NCI-H524 (cell line): ENCODE measurements around the gene CFAP43.

Experiments
- DNase-seq, 2 experiments: peaks; one replicate each; lab custom pipeline; 2025; lab: John Stamatoyannopoulos, UW

Gene CFAP43, protein sequence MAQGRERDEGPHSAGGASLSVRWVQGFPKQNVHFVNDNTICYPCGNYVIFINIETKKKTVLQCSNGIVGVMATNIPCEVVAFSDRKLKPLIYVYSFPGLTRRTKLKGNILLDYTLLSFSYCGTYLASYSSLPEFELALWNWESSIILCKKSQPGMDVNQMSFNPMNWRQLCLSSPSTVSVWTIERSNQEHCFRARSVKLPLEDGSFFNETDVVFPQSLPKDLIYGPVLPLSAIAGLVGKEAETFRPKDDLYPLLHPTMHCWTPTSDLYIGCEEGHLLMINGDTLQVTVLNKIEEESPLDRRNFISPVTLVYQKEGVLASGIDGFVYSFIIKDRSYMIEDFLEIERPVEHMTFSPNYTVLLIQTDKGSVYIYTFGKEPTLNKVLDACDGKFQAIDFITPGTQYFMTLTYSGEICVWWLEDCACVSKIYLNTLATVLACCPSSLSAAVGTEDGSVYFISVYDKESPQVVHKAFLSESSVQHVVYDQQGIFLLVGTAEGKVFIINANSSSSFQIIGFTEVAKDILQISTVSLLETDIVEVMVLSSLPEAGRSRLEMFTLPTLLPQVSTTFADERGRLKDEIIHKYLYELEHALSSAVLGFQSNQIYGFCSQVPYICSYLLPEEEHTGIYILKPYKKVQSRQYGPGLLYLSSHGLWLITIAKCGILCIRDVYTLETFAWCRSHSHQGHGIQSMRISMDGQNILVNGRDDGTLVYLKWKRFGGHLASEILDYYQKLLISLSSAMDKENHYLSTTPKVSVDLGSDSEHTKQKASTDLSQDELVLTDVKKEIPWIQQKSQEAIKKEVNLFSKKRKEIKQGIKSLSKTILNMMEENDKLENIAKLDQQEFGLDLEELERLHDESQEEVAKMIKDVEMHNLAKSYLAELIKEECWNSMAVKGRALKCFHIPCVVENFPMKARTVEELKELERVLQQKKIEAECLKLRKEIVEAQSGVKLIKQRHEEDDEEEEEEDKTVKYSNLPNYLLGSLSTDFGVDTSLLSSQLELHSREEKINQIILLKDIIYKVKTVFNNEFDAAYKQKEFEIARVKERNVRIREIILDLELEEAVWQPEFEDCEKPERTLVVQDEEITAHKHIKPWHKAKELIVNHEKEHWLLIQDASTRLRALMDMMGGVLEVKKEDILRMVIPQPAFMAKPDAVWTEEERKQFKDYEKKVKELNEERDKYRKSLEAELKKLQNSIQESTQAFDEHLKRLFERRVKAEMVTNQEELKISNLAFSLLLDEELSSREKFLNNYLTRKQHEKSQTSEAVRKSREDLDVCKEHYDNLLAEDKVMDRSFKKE (N-terminal part only)

DNA sequence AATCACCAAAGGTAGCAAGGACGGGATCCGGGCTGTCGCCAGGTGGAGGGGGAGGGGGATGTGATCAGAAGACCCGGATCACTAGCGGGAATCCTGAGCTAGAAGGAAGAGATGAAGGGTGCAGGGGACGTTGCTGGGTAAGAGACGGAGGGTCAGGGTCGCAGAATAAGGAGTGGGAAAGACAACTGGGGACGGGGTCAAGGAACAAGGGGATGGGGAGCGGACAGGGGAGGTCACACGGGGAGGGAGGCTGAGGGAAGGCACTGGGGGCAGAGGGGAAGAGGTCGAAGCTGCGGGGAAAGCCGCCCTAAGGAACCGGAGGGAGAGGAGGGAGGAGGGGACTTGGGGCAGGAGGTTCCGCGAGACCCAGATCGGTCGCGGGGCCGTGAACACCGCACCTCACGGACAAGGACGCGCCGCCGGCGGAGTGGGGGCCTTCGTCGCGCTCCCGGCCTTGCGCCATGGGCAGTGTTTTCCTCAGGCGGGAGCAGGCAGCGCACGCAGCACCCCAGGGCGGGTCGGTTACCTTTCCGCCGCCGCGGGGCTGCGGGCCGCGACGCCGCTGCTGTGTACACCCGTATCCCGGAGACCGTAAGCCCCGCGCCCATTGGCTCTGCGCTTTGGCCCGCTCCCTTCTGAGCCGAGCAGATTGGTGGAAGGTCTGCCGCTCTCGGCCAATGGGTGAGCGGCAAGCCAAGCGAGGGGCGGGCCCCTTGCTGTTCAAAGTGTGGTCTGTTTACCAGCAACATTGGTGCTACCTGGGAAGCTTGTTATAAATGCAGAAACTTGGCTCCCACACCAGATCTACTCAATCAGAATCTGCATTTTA is at the start of gene CFAP43:
Gene CFAP43 (minus strand): TSS at position 581 of the 829 bp plus-strand sequence. CDS start 118 bp downstream, at position 463.
- peak in 1 of 2 experiments; percentile 78 for DNase-seq

DNA sequence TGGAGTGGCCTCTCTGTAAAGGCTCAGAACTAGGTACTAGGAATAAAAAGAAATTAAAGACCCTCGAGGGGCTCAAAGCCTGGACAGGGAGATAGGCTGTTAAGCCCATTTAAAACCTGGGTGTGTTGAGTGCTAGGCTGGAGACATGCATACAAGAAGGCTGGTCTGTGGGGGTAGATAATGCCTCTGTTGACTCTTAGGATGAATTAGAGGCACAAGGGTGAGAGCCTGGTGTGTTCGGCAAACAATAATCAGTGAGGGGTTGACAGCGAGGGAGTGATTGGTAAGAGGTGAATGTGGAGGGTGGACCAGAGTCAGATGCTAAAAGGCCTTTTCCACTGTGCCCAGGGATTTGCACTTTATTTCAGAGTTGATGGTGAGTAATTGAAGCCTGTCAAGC is 49.5 kb upstream of the CFAP43 start:
- no peak for DNase-seq

DNA sequence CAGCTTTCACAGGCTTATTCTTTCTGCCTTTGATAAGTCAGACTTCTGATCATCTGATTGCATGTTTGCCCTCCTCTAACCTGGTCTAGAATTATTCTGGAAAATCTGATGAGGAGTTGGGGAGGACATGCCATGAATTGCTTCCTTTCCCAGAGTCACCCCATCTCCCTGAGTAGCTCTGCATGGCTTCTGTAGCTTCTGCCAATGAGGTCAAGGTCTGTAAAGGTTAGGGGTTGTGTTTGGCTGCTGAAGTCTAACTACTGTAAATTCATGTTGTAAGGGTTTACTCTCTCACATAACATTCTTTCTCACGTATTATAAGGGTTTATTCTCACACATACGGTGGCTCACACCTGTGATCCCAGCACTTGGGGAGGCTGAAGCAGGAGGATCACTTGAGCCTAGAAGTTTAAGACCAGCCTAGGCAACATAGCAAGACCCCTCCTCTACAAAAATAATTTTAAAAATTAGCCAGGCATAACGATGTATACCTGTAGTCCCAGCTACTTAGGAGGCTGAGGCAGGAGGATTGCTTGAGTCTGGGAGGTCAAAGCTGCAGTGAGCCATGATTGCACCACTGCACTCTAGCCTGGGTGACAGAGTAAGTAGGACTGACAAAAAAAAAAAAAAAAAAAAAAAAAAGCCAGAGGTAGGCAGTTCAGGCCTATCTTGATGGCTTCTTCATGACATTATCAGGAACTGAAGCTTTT is 47.5 kb upstream of the CFAP43 start:
- DNase-seq = no peak

DNA sequence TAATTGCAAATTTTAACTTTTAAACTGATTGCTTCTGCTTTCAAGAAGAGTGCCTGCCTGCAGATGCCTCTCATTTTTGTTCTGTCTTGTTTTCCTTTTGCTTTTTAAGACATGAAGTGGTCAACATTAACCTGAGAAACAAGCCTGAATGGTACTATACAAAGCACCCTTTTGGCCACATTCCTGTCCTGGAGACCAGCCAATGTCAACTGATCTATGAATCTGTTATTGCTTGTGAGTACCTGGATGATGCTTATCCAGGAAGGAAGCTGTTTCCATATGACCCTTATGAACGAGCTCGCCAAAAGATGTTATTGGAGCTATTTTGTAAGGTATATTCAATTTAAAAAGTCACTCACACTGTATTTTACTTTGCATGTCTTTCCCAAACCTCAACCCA is 45.6 kb upstream of the CFAP43 start:
- DNase-seq = no peak

DNA sequence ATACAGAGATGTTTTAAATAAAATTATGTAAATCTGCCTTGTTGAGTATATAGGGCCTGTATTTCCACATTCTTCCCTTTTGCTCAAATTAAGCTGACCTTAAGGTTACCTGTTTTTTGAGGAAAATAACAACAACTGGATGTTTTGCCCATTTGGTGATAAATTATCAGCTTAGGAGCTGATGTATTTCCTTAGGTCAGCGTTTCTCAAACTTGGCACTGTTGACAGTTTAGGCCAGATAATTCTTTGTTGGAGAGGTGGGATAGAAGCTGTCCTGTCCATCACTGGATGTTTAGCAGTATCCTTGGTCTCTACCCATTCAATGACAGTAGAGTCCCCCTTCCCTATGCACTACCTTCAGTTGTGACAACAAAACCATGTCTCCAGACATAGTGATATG is 44.0 kb upstream of the CFAP43 start:
- no peak for DNase-seq

DNA sequence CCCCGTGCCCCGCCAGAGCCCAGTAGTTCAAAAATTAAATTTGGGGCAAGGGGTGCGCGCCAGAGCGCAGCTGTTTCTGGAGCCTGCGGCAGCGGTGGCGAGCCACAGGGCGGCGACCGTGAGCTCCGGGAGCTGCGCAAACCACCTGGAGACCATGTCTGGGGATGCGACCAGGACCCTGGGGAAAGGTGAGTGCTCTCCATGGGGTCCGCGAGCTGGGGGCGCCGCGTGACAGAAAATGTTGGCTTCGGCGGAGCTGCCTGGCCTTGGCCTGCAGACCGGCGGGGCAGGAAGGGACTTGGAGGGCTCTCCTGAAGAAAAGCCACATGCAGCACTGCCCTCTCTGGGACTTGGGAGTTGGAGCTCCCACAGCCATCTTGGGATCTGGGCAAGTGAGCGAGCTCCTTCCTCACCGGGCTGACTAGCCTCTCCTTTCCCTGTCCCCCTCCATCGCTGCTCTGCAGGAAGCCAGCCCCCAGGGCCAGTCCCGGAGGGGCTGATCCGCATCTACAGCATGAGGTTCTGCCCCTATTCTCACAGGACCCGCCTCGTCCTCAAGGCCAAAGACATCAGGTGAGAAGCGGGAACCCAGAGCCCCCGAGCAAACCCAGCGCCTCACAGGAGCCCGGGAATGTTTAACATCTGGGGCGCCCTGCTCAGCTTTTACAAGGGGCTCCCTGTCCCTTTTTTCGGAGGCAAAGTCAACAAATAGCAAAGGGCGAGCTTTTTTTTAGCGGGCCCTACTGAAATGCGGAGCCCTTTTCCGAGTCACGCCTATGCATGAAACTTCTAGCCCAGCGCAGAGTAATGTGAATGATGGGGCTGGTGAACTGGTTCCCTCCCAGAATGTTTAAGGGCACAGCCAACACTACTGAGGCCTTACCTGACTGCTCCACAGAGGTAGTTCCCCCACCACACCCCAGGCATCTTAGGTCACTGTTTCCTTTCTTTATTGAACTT is 42.9 kb upstream of the CFAP43 start:
- no peak for DNase-seq

DNA sequence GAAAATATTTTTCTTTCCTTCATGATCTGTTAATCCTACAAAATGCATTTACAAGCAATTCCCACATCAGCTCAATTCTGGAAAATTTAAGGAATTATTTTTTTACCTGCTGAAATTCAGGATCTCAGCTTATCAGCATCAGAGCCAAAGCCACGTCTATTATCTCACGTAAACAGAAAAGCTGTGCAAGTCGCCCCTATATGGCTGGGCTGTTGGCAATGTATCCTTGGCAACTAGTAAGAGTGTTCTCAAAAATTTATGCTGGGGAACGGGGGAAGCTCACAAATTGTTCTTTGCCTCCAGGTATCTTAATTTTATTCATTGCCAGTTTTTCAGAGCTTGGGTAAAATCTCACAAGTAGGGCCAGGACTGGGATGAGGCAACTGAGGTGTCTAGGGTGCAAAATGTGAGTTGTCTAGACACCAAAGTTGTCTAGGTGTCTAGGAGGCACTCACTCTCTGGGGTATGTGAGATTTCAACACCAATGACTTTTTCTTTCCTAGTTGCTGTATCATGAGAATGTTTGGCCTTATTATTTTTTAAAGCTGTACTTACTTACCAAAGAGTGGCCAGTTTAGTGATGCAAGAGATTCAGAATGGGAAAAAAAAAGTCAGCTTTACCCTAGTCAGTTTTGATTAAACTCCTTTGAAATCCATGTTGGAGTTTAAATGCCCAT is 41.9 kb upstream of the CFAP43 start:
- DNase-seq = no peak

DNA sequence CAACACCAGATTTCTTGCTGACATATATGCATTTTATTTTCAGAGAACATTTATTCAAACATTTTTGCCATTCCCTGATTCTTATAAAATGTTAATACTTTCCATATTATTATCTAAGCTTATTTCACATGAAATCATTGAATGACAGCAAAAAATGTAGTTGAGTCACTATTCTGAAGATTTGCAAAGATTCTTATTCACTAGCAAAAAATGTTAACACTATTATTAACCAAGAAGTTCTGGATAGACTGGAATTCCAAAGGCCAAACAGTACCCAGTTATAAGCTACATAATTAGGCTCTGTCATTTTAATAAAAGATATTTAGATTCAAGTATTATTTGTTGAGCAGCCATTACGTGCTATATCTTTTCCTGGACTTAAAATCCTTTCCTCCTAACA is 41.1 kb upstream of the CFAP43 start:
- no peak for DNase-seq

DNA sequence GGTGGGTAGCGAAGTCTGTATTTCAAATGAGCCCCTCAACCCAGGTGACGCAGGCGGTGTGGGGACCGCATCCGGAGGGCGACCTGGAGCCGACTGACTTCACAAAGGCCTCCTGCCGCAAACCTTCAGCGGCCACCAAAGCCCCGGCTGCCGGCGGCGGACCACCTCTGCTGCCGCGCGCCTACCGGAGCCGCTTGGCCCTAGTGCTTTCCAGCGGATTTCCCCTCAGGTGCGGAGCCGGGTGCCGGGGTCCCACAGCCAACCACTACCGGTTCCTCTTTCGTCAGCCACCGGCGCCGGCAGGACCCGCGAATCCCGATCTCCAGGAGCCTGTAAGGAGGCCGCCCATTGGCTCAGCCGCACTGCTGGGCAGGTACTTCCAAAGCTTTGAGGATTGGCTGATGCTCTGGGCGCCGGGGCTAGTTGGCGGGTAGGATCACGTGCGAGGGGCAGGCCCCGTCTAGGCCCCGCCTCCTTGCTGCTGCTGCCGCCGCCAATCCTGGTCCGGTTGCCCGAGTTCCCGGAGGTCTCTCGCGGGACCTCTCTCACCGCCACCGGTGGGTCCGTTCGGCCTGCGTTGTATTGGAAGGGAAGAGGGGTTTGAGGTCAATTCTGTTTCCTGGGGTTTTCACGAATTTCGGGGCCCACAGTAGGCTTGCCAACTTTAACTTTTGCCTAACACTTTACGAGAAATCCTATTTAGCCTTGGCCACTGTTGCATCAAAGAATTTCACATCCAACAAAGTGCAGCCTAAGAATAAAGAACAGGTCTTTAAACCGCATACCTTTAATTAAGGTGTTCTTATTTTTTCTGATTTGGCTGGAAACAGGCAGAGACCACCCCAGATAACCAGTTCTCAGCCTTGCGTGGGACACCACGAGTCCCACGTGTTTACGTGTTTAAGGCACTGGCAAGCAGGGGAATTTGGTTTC is 36.8 kb upstream of the CFAP43 start, which contains the start of gene GSTO2:
Gene GSTO2 (plus strand): TSS at position 472 of the 933 bp plus-strand sequence. CDS start 5,732 bp downstream, outside the sequence.
- peak; percentile 83 to 91 for DNase-seq

DNA sequence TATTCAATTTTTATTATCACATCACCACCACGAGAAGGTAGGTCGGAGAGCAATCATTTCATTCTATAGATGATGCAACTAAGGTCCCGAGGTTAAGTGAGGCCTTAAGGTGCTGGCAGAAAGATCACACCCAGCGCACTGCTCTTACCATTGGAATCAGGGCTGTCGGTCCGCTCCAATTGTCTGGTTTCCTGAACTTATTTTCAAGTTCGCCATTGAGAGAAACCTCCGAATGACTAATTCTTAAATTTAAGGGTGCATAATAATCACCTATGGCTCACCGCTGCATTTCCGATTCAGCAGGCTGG is 36.2 kb upstream of the CFAP43 start:
- no peak for DNase-seq

DNA sequence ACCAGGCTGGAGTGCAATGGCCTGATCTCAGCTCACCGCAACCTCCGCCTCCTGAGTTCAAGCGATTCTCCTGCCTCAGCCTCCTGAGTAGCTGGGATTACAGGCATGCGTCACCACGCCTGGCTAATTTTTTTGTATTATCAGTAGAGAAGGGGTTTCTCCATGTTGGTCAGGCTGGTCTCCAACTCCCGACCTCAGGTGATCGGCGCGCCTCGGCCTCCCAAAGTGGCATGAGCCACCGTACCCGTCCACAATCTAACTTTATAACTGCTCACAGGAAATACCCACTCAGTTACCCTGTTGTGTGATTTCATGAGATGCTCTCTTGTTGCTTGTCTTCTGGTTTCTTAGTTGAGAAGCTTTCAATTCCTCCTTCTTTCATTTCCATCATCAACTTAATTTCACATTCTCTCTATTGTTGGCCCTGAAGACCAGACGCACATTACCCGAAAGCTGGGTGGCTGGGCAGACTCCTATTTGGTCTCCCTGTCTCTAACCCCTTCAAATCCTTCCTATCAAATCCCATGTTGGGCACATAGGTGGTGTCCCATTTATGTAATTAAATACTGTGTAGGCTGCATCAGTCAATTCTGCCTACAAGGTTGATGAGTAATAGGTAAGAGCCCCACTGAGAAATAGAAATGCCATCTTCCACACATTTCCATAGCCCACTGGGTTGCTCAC is 35.7 kb upstream of the CFAP43 start:
- no peak for DNase-seq

DNA sequence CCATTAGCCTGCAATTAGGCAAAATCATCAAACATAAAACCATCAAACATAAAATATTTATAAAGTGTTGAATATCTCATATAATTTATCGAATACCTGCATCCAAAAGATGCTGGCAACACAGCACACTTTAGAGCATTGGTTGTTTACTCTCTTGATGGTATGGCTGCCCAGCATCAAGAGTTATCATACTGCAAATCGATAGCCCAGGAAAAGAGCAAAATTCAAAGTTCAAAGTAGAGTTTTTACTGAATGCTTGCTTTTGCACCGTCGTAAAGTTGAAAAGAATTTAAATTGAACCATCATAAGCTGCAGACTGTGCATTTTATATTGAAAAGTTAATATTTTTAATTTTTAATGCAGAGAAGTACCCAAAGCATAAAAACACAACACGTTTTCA is 32.6 kb upstream of the CFAP43 start:
- no peak for DNase-seq

DNA sequence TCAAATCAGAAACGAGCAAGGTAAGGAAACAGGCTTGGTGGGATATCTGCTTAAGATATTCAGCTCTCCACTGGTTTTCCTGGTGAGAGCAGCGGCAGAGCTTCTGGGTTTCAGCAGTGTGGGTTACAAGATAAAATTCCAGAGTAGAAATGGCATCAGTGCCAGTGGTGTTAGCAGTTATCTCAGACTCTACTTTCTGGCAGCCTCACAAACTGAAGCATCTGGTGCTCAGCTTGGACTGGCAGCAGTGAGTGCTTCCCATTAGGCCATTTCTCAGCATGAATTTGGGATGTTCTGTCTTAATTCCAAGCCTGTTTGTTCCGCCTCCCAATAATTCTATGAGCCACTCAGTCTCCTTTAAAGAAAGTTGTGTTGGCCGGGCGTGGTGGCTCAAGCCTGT is 29.9 kb upstream of the CFAP43 start:
- DNase-seq = no peak

DNA sequence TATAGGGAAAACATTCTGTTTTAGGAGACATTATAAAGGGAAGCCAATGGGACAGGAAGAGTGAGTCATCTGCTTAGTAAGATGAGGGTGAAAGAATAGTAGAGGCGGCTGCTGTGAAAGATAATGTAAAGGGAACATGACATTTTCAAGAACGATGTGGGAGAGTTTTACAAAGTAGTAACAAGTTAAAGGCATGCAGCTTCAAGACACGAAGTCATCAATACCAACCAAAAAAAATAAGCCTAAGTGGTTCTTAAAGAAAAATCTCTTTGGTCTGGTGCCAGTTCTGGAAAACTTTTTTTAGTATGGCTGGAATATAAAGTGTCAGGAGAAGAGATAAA is 28.6 kb upstream of the CFAP43 start:
- no peak for DNase-seq

DNA sequence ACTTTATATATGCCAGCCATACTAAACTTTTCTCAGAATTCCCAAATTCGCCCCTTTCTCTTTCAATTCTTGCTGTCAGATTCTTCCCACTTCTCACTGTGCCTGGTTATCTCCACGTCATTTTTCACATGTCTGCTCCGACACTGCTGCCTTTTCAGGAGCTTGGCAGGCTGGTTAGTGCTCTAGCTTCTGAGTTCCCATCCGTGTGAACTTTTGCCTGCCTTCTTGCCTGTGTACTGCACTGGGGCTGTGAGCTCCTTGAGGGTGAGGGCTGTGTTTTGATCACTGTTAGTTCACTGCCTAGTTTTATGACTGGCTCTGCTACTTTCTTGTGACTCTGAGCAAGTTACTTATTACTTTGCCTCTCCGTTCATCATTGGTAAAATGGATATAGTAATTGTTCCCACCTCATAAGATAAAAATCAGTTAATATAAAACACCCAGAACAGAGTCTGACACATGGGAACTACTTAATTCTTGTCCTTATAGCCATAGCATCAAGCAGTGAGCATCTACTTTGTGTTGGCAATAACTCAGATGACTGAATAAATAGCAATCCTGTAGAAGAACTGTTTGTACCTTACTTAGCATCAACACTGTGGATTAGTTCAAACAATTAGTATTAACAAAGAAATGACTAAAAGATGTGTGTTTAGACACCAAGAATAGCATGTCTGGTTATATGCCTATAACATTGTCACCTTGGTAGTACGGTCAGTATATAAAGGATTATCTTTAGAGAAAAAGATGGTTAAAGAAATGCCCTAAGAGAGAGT is 28.0 kb upstream of the CFAP43 start:
- no peak for DNase-seq

DNA sequence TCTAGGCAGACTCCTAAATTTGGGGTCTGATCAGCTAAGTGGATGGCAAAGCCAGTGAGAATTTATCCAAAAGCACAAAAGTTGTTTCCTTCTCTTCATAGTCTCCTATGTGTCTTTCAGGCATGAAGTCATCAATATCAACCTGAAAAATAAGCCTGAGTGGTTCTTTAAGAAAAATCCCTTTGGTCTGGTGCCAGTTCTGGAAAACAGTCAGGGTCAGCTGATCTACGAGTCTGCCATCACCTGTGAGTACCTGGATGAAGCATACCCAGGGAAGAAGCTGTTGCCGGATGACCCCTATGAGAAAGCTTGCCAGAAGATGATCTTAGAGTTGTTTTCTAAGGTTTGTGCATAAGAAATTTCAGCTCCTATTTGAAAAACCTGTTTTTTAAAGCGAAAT is 27.3 kb upstream of the CFAP43 start:
- DNase-seq = no peak

DNA sequence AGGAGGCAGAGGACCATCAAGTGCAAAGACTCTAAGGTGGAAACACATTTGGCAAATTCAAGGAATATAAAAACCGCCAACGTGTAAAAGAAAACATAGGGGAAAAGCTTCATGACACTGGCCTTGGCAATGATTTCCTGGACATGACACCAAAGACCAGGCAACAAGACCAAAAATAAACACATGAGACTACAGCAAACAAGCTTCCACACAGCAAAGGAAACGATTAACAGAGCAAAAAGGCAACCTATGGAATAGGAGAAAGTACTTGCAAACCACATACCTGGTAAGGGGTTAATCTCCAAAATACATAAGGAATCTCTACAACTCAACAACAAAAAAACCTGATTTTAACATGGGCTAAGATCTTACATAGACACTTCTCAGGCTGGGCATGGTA is 26.0 kb upstream of the CFAP43 start:
- no peak for DNase-seq
